Ammon's horn (tissue), 1 donor: ENCODE results near the gene ZC3HAV1.

Experiments
- DNase-seq: peaks from one replicate; pipeline ENCODE4 v3.0.0-alpha.2; 2016; ENCODE audit warnings: low spot score

The ZC3HAV1 gene

DNA sequence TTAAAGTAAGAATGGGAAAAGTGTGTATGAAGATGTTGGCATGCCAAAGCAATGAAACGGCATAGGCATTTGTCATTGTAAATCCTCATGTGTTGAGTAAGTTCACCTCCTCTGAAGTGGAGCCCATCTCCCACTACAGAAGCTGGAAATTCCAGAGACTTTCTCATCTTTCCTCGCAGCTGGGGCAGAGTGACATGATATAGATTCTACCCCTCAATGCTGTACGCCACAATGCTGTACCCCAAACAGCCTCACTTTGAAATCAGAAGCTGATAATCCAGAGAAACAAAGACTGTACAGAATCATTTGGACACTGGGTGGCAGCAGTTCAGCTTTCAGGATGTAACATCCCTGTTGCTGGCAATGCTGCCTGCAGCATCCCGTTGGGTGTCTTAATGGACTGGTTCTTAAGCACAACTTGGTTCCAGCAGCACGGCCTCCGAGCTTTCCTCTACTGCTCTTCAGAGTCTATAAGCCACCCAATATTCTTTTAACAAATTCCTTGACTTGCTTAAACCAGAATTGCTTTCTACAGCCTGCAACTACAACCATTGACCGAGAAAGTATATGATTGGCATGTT lies 92.5 kb downstream of the ZC3HAV1 start:
- DNase-seq: peak; percentile 88

DNA sequence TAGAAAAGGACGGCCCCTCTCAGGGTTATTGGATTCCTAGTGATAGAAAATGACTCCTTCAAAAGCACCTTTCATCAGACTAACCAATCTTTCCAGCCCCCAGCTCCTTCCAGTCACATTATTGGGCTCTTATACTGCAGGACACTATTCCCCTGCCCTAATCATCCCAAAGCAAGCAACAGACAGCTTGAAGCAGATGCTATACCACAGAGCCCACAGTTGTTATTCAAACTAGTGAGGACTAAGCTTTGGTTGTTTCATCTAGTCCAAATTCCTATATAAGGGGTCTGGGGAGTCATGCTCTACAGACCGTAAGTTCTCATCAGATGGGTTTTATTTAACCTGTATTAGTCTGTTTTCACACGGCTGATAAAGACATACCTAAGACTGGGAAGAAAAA lies 98.1 kb downstream of the ZC3HAV1 start:
- DNase-seq: no peak

DNA sequence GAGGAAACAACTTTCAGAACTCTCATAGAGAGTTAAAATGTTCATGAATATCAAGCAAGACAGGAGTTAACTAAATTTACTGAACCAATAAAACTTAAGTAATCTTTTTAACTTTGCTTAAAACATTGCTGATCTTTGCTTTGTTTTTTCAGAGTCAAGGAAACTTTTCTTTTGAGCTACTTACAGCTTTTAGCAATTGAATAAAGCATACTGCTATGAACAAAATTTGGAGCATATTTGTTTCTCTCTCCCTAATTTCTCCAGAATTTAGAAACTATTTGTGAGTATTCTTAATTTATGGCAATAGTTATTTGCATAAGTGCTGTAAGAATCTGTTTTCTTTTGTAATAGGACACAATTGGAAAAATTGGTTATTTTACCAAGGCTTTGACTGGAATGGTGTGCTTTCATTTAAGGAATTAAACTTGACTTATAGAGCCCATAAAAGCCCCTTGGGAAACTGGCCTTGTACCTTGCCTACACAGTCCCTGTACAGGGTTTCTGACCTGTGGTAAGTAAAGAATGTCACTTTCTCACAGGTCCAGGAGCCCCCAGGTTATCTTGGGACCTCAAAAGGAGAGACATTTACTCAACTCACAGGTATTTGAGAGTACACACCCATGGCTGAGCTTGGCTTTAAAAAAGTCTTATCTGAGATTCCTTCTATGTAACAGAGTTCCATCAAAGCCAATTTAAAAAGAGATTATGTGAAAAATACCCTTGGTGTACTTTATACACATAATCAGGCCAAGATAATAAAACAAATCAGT lies 105.0 kb downstream of the ZC3HAV1 start:
- DNase-seq: no peak

DNA sequence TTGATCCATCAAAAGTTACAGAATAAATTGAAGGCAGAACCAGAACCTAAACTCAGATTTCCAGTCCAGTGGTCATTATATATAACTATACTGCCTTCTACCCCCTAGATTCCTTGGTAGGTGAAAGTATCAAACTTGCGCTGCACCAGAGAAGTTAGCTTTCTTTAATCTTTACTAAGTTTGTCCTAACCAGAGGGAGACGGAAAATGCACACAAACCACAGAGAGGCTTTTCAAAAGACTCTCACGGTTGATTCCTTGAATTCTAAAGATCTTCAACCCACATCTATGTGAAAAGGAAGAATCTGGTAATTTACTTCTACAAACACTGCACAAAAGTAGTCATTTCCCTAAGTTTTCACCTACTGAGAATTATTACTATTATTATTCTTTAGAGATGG lies 110.1 kb downstream of the ZC3HAV1 start:
- DNase-seq: no peak
